ENCODE data around the gene SOD2.
"Not testable (repeated sequence)": the region's sequence is repeated elsewhere in the genome, so short reads cannot be mapped to it uniquely, and the experiment has no call there.

SOD2 gene

GRCh38 chr6:159693128-159693893 is at the start of gene SOD2:
TSS of gene SOD2 (minus strand) at chr6:159693241. CDS start at chr6:159693167, 74 bp downstream.
- peak; percentile 88 for DNase-seq (ENCODE audit: low spot score)

GRCh38 chr6:159742165-159742564 is 49.1 kb upstream of the SOD2 start:
- DNase-seq (ENCODE audit: low spot score): no peak

- DNase-seq (ENCODE audit: low spot score): no peak
Measured at GRCh38 chr6:159739341-159739740, 46.3 kb upstream of the SOD2 start.

- DNase-seq (ENCODE audit: low spot score): no peak
Measured at GRCh38 chr6:159736908-159737307, 43.9 kb upstream of the SOD2 start.

GRCh38 chr6:159733395-159733794 is 40.4 kb upstream of the SOD2 start:
- DNase-seq (ENCODE audit: low spot score): not testable (repeated sequence)

GRCh38 chr6:159732550-159732949 is 39.5 kb upstream of the SOD2 start:
- DNase-seq (ENCODE audit: low spot score): not testable (repeated sequence)

GRCh38 chr6:159730332-159730676 is 37.3 kb upstream of the SOD2 start:
- no peak for DNase-seq (ENCODE audit: low spot score)

- DNase-seq (ENCODE audit: low spot score): peak; percentile 3
Measured at GRCh38 chr6:159729598-159730331, 36.7 kb upstream of the SOD2 start.

GRCh38 chr6:159728531-159728964 is 35.5 kb upstream of the SOD2 start:
- no peak for DNase-seq (ENCODE audit: low spot score)

- DNase-seq (ENCODE audit: low spot score): peak; percentile 24
Measured at GRCh38 chr6:159727717-159728445, 34.8 kb upstream of the SOD2 start.

GRCh38 chr6:159726918-159727716 is 34.1 kb upstream of the SOD2 start, which contains the start of gene WTAP:
TSS of gene WTAP (plus strand) at chr6:159727506. CDS start at chr6:159736266, 8,760 bp downstream.
- peak; percentile 96 for DNase-seq (ENCODE audit: low spot score)

- DNase-seq (ENCODE audit: low spot score): no peak
Measured at GRCh38 chr6:159726255-159726917, 33.3 kb upstream of the SOD2 start.

- not testable (repeated sequence) for DNase-seq (ENCODE audit: low spot score)
Measured at GRCh38 chr6:159725208-159725607, 32.2 kb upstream of the SOD2 start.

- DNase-seq (ENCODE audit: low spot score): no peak
Measured at GRCh38 chr6:159724778-159725177, 31.7 kb upstream of the SOD2 start.

- DNase-seq (ENCODE audit: low spot score): no peak
Measured at GRCh38 chr6:159723259-159723658, 30.2 kb upstream of the SOD2 start.

GRCh38 chr6:159722655-159723054 is 29.6 kb upstream of the SOD2 start:
- DNase-seq (ENCODE audit: low spot score): no peak

- not testable (repeated sequence) for DNase-seq (ENCODE audit: low spot score)
Measured at GRCh38 chr6:159721981-159722380, 28.9 kb upstream of the SOD2 start.

- DNase-seq (ENCODE audit: low spot score): peak; percentile 46
Measured at GRCh38 chr6:159720708-159721107, 27.7 kb upstream of the SOD2 start.

GRCh38 chr6:159719287-159719686 is 26.2 kb upstream of the SOD2 start:
- no peak for DNase-seq (ENCODE audit: low spot score)

- no peak for DNase-seq (ENCODE audit: low spot score)
Measured at GRCh38 chr6:159718634-159719033, 25.6 kb upstream of the SOD2 start.

All from SW480 (cell line).